Spleen (tissue), 7 donors: ENCODE data around the gene CA12.

Experiments used
- CTCF ChIP-seq, 11 experiments: fragments of 200-600 bp in 7 of 11; fragments of 450-650 bp in 4 of 11; sonication (generic) in 4 of 11; IDR thresholded peaks in 8 of 11; conservative IDR thresholded peaks in 3 of 11; 1 replicate in 7 of 11; 2 replicates in 4 of 11; pipeline versions ENCODE4 v1.4.0 to v1.8.0; 2016 to 2021; ENCODE audit warnings: antibody characterized with exemption in 11 of 11, inconsistent platforms in 4 of 11, mild to moderate bottlenecking in 1 of 11
- POLR2A ChIP-seq, 3 donors: fragments of 450-650 bp; IDR thresholded peaks; one replicate each; pipeline ENCODE4 v1.5.1; 2017; ENCODE audit warnings: antibody characterized with exemption in 3 of 3, mild to moderate bottlenecking in 1 of 3
- POLR2AphosphoS5 ChIP-seq, 3 donors: sonication (generic); formaldehyde crosslinking; IDR thresholded peaks; one replicate each; pipeline ENCODE4 v1.5.1; 2017; ENCODE audit warnings: antibody characterized with exemption in 3 of 3
- donor health status: DM: no; HTN: no; CAD: no; lungs with moderate emphysema.
- donor health status: DM: no; HTN: no; CAD: no.
- donor health status: DM: no; HTN: no; CAD: no.

- no peak for TF ChIP-seq POLR2A (IDR thresholded peaks at IDR 0.05)
- no peak for TF ChIP-seq POLR2AphosphoS5 (IDR thresholded peaks at IDR 0.05)
- TF ChIP-seq CTCF (IDR thresholded peaks at IDR 0.05 in 8 of 11, conservative IDR thresholded peaks at IDR 0.05 in 3 of 11), result no peak
Observed at GRCh38 chr15:63395730-63396151, 14.1 kb upstream of the CA12 start.
